Type B pancreatic cell (in vitro differentiated cells): ENCODE measurements around the gene BPIFB6. TPM values are rescaled to one million over a fixed set of nuclear protein-coding genes. Genes with fewer than 3 reads are reported as not detected.

ENCODE experiments used
- DNase-seq: peaks from one replicate; pipeline ENCODE4 v3.0.0; 2021; ENCODE audit warnings: mixed read lengths; ENCODE audit not compliant: unreplicated experiment; ENCODE audit errors: extremely low spot score
- H3K27ac Mint-ChIP-seq: 2 replicates; pipeline ENCODE4 v1.8.0; 2021; ENCODE audit warnings: mild to moderate bottlenecking, mixed read lengths
- H3K27me3 Mint-ChIP-seq: 2 replicates; pipeline ENCODE4 v1.8.0; 2021; ENCODE audit warnings: mixed read lengths
- H3K36me3 Mint-ChIP-seq: 2 replicates; pipeline ENCODE4 v1.8.0; 2021; ENCODE audit warnings: mixed read lengths
- H3K4me1 Mint-ChIP-seq: one replicate; pipeline ENCODE4 v1.8.0; 2021; ENCODE audit warnings: mixed read lengths; ENCODE audit not compliant: unreplicated experiment
- H3K4me3 Mint-ChIP-seq: 2 replicates; pipeline ENCODE4 v1.8.0; 2021; ENCODE audit warnings: mild to moderate bottlenecking, mixed read lengths
- H3K9me3 Mint-ChIP-seq: 2 replicates; pipeline ENCODE4 v1.8.0; 2021; ENCODE audit warnings: mixed read lengths
- total RNA-seq: library from RNA; stranded (reverse); gene quantifications from 2 replicates; pipeline ENCODE4 v1.2.1, GENCODE V29; 2021; ENCODE audit warnings: low replicate concordance
- TF ChIP-seq, protein P1 (sequence below): fragments of 200-600 bp; sonication (generic); conservative IDR thresholded peaks from 2 replicates; pipeline ENCODE4 v1.5.0; 2021; ENCODE audit warnings: antibody characterized with exemption, mild to moderate bottlenecking

Gene BPIFB6
- total RNA-seq, 1 donor from 2014 or later: not detected

DNA sequence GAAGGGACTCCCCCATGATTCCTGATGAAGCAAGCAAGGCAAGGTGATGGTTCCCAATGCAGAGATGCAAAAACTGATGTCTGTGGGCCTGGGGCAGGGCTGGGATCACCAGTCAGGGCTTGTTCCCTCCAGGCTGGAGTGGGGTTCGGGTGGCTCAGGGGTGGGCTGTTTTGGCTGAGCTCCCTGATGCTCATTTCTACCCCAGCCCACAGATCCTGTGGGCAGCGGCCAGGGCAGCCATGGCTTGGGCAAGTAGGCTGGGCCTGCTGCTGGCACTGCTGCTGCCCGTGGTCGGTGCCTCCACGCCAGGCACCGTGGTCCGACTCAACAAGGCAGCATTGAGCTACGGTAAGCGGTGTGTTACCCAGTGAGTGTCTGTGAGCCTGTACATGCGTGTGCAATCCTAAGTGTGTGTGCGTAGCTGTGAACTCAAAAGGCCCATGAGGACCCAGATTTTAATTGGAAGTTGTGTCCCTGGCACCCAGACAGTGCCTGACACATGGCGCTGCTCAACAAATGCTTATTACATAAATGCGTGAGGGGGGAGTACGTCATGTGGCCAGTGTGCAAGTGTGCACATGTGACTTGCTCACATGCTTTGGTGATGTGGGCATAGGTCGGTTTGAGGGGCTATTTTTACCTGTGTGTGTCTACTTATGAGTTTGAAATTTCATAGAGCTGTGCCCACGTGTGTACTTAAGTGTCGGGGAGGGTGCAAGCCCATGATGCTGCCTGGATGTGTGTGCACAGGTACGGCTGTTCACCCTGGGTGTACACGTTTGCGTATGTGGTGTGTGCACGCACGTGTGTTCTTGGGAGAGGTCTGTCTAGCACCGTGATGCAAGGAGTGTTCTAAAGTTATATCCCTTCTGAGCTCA, 22.9 kb upstream of the BPIFB6 start:
- Mint-ChIP-seq H3K4me3 (no peak overlapping the region), H3K27ac (no peak overlapping the region), H3K27me3 (peaks cover 17% of the 10 kb centered on the region)

DNA sequence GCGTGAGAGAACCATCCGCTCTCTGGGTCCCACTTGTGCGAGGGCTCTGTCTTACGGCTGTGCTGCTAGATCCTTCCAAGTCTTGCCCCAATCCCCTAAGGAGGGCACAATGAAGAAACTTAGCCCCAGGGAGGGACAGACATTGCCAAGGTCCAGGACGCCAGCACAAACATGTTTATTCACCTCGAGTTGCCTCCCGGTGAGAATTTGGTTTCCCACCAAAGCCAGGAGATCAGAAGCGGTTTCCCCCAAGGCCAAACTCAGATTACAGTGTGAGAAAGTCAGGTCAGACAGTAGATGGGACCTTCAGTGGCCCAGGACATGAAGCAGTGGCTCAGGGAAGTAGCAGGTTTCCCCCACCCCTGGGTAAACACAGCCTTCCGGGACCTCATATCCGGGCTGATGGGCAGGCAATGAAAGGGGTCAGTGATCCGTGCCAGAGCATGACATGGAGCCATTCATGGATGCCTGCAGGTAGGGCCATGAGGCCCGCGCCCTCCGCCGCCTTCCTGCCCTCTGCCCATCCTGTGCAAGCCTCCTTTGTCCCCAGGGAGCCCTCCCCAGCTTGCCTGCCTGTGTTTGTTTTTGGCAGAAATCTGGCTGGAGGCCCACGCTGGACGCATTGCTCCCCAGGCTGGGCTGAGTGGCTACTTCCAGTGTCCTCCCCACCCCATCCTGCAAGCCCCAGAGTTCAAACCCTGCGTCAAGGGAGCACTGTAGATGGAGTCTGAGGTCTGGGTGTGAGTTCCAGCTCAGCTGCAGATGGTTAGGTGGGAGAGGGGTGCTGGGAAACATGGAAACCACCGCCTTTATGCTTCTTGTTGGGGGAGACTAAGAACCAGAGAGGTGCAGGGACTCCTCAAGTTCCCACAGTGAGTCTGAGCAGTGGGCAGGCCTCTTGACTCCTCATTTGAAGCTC, 22.0 kb upstream of the BPIFB6 start:
- no peak overlapping the region for H3K27ac Mint-ChIP-seq
- H3K9me3 Mint-ChIP-seq: peaks cover 5% of the 10 kb centered on the region
- TF ChIP-seq, protein P1, sequence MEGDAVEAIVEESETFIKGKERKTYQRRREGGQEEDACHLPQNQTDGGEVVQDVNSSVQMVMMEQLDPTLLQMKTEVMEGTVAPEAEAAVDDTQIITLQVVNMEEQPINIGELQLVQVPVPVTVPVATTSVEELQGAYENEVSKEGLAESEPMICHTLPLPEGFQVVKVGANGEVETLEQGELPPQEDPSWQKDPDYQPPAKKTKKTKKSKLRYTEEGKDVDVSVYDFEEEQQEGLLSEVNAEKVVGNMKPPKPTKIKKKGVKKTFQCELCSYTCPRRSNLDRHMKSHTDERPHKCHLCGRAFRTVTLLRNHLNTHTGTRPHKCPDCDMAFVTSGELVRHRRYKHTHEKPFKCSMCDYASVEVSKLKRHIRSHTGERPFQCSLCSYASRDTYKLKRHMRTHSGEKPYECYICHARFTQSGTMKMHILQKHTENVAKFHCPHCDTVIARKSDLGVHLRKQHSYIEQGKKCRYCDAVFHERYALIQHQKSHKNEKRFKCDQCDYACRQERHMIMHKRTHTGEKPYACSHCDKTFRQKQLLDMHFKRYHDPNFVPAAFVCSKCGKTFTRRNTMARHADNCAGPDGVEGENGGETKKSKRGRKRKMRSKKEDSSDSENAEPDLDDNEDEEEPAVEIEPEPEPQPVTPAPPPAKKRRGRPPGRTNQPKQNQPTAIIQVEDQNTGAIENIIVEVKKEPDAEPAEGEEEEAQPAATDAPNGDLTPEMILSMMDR: no peak
- no peaks in the 10 kb centered on the region for H3K36me3 Mint-ChIP-seq
- H3K4me3 Mint-ChIP-seq: no peak overlapping the region
- peaks cover 21% of the 10 kb centered on the region for H3K27me3 Mint-ChIP-seq
- no peaks in the 10 kb centered on the region for H3K4me1 Mint-ChIP-seq
- DNase-seq: no peak

More for the DNA sequence above, 22.9 kb upstream of the BPIFB6 start:
- H3K36me3 Mint-ChIP-seq: no peaks in the 10 kb centered on the region
- peaks cover 5% of the 10 kb centered on the region for H3K9me3 Mint-ChIP-seq
- no peak for DNase-seq
- no peaks in the 10 kb centered on the region for H3K4me1 Mint-ChIP-seq
- TF ChIP-seq, protein P1: no peak

DNA sequence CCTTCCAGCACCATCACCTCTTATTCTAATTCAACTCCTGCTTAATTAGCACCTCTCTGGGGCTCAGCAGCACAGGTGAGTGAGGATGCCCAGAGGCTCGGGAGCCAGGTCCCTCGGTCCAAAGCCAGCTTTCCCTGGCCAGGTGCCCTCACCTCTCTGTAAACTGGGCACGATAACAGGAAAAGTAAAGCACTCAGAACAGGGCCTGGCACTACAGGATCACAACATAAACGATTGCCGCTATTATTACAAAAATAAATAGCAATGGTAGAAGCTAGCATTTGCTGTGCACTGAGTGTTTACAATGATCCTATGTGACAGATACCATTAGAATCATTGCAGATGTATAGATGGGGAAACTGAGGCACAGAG, 21.3 kb upstream of the BPIFB6 start:
- H3K27me3 Mint-ChIP-seq: peaks cover 27% of the 10 kb centered on the region
- H3K36me3 Mint-ChIP-seq: no peaks in the 10 kb centered on the region
- DNase-seq: no peak
- peaks cover 1% of the 10 kb centered on the region for H3K4me1 Mint-ChIP-seq
- no peak overlapping the region for H3K27ac Mint-ChIP-seq
- H3K9me3 Mint-ChIP-seq: peaks cover 4% of the 10 kb centered on the region
- H3K4me3 Mint-ChIP-seq: no peak overlapping the region
- TF ChIP-seq, protein P1: no peak

GRCh38 chr20:33010674-33011449, 20.6 kb upstream of the BPIFB6 start:
- Mint-ChIP-seq H3K4me3 (no peak overlapping the region), H3K27ac (no peak overlapping the region), H3K4me1 (peaks cover 4% of the 10 kb centered on the region), H3K27me3 (peaks cover 31% of the 10 kb centered on the region), H3K36me3 (no peaks in the 10 kb centered on the region), H3K9me3 (no peaks in the 10 kb centered on the region)
- DNase-seq: no peak
- TF ChIP-seq, protein P1: no peak
